Vagina (tissue), 2 donors: ENCODE results near the gene TPT1. TPM values are rescaled to one million over a fixed set of nuclear protein-coding genes. Genes with fewer than 3 reads are reported as not detected.

Experiments
- DNase-seq, 2 donors: peaks; one replicate each; pipeline ENCODE4 v3.0.0-alpha.2; 2017; ENCODE audit errors: extremely low spot score in 2 of 2
- H3K27ac ChIP-seq: fragments of 200-600 bp; sonication (generic); one replicate; pipeline ENCODE4 v1.5.1; 2019
- H3K27me3 ChIP-seq: fragments of 200-600 bp; sonication (generic); one replicate; pipeline ENCODE4 v1.5.1; 2019
- H3K36me3 ChIP-seq, 2 donors: fragments of 200-600 bp; sonication (generic); one replicate each; pipeline ENCODE4 v1.5.1; 2017 to 2019
- H3K4me1 ChIP-seq: fragments of 200-600 bp; sonication (generic); one replicate; pipeline ENCODE4 v1.5.1; 2019
- H3K4me3 ChIP-seq, 2 donors: fragments of 200-600 bp; sonication (generic); 1 replicate in 1 of 2; 2 replicates in 1 of 2; pipeline ENCODE4 v1.5.1; 2016 to 2019
- H3K9me3 ChIP-seq: fragments of 200-600 bp; sonication (generic); one replicate; pipeline ENCODE4 v1.5.1; 2019
- CTCF ChIP-seq, 3 experiments: fragments of 450-650 bp in 2 of 3; fragments of 200-600 bp in 1 of 3; sonication (generic) in 1 of 3; IDR thresholded peaks; one replicate each; pipeline ENCODE4 v1.5.1; 2017 to 2019; ENCODE audit warnings: antibody characterized with exemption in 3 of 3, mild to moderate bottlenecking in 2 of 3, moderate library complexity in 2 of 3
- POLR2A ChIP-seq, 2 donors: fragments of 450-650 bp; IDR thresholded peaks; one replicate each; pipeline ENCODE4 v1.6.1; 2017; ENCODE audit warnings: antibody characterized with exemption in 2 of 2, mild to moderate bottlenecking in 2 of 2, moderate library complexity in 2 of 2
- POLR2AphosphoS5 ChIP-seq, 2 donors: sonication (generic); formaldehyde crosslinking; IDR thresholded peaks; one replicate each; pipeline ENCODE4 v1.9.0; 2017; ENCODE audit warnings: antibody characterized with exemption in 2 of 2, mild to moderate bottlenecking in 2 of 2, low read depth in 1 of 2; ENCODE audit not compliant: insufficient read depth in 1 of 2
- intact Hi-C: fragments of 100-400 bp; cut with DNase I; formaldehyde crosslinking; loops from one replicate; pipeline ENCODE4 v1.15.1; 2023
- total RNA-seq: library from RNA; depleted of rRNA; stranded (reverse); fragments of >200 nt; gene quantifications from one replicate; pipeline ENCODE4 v1.2.3, GENCODE V29; 2016

Gene TPT1
- total RNA-seq, 1 donor from 2014 or later, result 3,952 TPM

DNA sequence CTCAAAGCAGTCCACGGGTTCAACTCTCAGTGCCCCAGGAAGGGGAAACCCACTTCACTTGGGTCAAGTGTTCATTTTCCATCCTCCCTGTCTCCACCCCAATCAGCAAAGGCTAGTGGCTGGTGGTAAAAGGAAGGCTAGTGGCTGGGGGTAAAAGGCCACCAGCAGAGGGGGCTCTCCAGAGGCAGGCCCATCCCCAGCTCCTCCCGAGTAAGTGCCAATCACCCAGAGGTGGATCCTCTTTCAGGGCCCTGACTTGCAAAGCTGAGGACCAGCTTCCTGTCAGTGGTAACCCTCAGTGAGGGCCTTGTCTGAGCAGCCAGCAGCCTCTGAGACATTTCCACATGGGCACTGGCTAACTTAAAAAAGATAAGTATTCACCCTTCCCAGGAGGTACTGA is 22.0 kb upstream of the TPT1 start:
- Histone ChIP-seq H3K4me3 (no peak overlapping the region), H3K4me1 (peaks cover 9% of the 10 kb centered on the region), H3K27ac (no peak overlapping the region), H3K27me3 (no peaks in the 10 kb centered on the region), H3K9me3 (no peaks in the 10 kb centered on the region), H3K36me3 (peaks cover 0 to 9% of the 10 kb centered on the region in 2 donors)
- no peak for DNase-seq
- intact Hi-C loops, result no loop called here
- TF ChIP-seq CTCF (IDR thresholded peaks at IDR 0.05) (no peak), POLR2AphosphoS5 (IDR thresholded peaks at IDR 0.05; ENCODE audit: insufficient read depth in 1 of 2, low read depth in 1 of 2) (no peak), POLR2A (IDR thresholded peaks at IDR 0.05) (no peak)

DNA sequence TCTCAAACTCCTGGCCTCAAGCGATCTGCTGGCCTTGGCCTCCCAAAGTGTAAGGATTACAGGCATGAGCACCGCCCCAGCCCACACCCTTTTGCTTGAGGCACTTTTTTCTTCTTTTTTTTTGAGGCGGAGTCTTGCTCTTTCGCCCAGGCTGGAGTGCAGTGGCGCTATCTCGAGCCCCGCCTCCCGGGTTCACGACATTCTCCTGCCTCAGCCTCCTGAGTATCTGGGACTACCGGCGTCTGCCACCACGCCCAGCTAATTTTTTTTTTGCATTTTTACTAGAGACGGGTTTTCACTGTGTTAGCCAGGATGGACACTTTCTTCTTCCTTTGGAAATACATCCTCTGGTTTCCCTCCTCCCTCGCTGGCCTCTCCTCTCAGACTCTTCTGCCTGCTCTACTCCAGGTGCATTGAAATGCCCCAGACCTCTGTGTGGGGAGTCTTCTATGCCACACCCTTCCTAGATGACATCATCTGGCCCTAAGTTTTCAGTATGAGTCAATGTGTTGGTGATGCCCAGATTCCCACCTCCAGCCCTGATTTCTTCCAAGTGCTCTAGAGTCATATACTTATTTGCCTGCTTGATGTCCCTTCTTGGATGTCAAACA is 20.7 kb upstream of the TPT1 start:
- H3K27ac ChIP-seq, result no peak overlapping the region
- no peak overlapping the region for H3K4me3 ChIP-seq
- H3K9me3 ChIP-seq, result no peaks in the 10 kb centered on the region
- intact Hi-C loops, result no loop called here
- H3K27me3 ChIP-seq, result no peaks in the 10 kb centered on the region
- TF ChIP-seq POLR2AphosphoS5 (IDR thresholded peaks at IDR 0.05; ENCODE audit: insufficient read depth in 1 of 2, low read depth in 1 of 2) (no peak), CTCF (IDR thresholded peaks at IDR 0.05) (no peak), POLR2A (IDR thresholded peaks at IDR 0.05) (no peak)
- DNase-seq, result no peak
- no peaks in the 10 kb centered on the region for H3K4me1 ChIP-seq
- peaks cover 0 to 9% of the 10 kb centered on the region in 2 donors for H3K36me3 ChIP-seq

DNA sequence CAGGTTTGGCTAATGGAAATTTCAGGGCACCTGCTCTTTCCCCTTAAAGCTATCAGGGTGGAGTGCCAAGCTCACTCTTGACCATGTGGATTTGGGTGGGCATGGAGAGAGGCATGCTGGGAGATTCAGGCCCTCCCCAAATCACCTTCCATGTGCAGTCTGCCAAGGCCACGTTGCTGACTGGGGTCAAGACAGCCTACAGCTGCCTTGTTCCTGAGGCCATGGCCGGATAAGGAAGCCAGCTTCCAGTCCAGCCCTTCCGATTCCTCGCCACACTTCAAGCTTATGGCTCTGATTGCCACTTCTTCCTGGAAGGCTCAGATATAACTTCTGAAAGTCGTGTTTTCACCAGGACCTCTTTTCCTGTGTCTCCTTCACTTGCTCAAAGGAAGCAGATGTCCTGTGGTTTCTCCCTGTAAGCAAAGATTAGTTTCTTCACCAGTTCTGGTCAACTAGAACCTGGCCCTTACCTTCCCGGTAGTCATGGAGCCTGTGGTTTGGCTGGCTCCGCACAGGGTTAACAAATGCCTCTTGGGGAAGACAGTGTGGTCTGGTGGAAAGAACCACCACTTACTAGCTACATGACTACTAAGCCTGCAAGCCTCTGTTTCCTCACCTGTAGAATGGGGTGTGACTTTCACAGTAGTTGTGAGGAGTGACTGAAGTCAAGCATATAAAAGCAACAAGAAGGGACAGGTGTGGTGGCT is 16.1 kb upstream of the TPT1 start:
- Histone ChIP-seq H3K9me3 (no peaks in the 10 kb centered on the region), H3K4me3 (no peak overlapping the region), H3K36me3 (peaks cover 0 to 30% of the 10 kb centered on the region in 2 donors), H3K27ac (no peak overlapping the region), H3K4me1 (no peaks in the 10 kb centered on the region), H3K27me3 (no peaks in the 10 kb centered on the region)
- DNase-seq, result no peak
- TF ChIP-seq POLR2A (IDR thresholded peaks at IDR 0.05) (no peak), POLR2AphosphoS5 (IDR thresholded peaks at IDR 0.05; ENCODE audit: insufficient read depth in 1 of 2, low read depth in 1 of 2) (no peak), CTCF (IDR thresholded peaks at IDR 0.05) (no peak)
- intact Hi-C loops, result no loop called here

DNA sequence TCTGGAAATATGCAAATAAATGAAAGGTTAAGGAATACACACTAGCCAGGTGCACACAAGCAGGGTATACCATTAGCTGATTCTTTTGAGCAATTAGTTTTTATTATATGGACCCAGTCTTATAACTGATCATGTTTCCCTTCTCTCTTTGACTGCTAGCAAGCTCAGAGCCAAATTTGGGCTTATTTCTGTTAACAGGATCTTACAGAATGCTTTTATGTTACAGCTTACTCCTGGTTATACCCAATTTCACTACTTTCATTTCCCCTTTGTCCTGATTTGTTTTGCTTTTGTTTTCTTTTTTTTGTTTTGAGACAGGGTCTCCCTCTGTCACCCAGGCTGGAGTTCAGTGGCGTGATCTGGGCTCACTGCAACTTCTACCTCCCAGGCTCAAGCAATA is 12.9 kb upstream of the TPT1 start:
- Histone ChIP-seq H3K4me1 (no peaks in the 10 kb centered on the region), H3K4me3 (no peak overlapping the region), H3K36me3 (peaks cover 0 to 36% of the 10 kb centered on the region in 2 donors), H3K9me3 (no peaks in the 10 kb centered on the region), H3K27ac (no peak overlapping the region), H3K27me3 (no peaks in the 10 kb centered on the region)
- intact Hi-C loops, result no loop called here
- DNase-seq, result no peak
- TF ChIP-seq POLR2AphosphoS5 (IDR thresholded peaks at IDR 0.05; ENCODE audit: insufficient read depth in 1 of 2, low read depth in 1 of 2) (no peak), CTCF (IDR thresholded peaks at IDR 0.05) (no peak), POLR2A (IDR thresholded peaks at IDR 0.05) (no peak)

DNA sequence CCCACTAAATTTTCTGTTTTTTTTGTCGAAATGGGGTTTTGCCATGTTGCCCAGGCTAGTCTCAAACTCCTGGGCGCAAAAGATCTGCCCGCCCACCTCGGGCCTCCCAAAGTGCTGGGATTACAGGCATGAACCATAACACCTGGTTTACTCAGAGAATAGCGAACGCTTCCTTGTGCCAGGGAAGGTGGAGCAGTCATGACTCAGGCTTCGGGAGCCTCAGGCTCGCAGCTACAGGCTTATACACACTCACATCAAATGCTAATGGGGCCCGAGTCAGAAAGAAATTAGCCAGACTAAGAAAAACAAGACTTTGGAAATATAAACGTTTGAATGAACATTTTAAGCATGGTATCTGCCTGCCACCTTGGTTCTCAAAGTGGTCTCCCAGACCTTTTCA is 11.0 kb upstream of the TPT1 start:
- Histone ChIP-seq H3K27me3 (no peaks in the 10 kb centered on the region), H3K36me3 (peaks cover 0 to 36% of the 10 kb centered on the region in 2 donors), H3K9me3 (no peaks in the 10 kb centered on the region), H3K4me1 (no peaks in the 10 kb centered on the region), H3K27ac (no peak overlapping the region), H3K4me3 (no peak overlapping the region)
- TF ChIP-seq CTCF (IDR thresholded peaks at IDR 0.05) (no peak), POLR2AphosphoS5 (IDR thresholded peaks at IDR 0.05; ENCODE audit: insufficient read depth in 1 of 2, low read depth in 1 of 2) (peak; percentile 24 to 30), POLR2A (IDR thresholded peaks at IDR 0.05) (no peak)
- DNase-seq, result no peak
- intact Hi-C loops, result no loop called here
